ENCODE measurements around the gene LMNTD2. TPM values are rescaled to one million over a fixed set of nuclear protein-coding genes. Genes with fewer than 3 reads are reported as not detected.
A peak's percentile ranks its signal among the peaks of the same experiment; 100 is the strongest.

LMNTD2 gene
- polyA plus RNA-seq, 1 donor from 2014 or later = 0.61 TPM

GRCh38 chr11:578276-579035, 17.9 kb upstream of the LMNTD2 start:
- Histone ChIP-seq H2AFZ (ENCODE audit: low read depth, low read length) (no peak overlapping the region), H3K27ac (ENCODE audit: low read length) (no peak overlapping the region), H4K20me1 (ENCODE audit: insufficient read depth) (peaks cover 16% of the 10 kb centered on the region), H3K9ac (ENCODE audit: low read length) (peak overlapping the region; percentile 93), H3K4me3 (ENCODE audit: low read length) (peak overlapping the region; percentile 97), H3K9me3 (ENCODE audit: low read length) (no peaks in the 10 kb centered on the region), H3F3A (ENCODE audit: insufficient read depth, low read length, poor library complexity, severe bottlenecking) (no peaks in the 10 kb centered on the region), H3K9me2 (ENCODE audit: insufficient read depth, low read length) (no peaks in the 10 kb centered on the region), H3K27me3 (ENCODE audit: insufficient read depth, low read depth, low read length) (no peaks in the 10 kb centered on the region), H3K79me2 (replicated peaks; ENCODE audit: insufficient read depth, low read length) (peaks cover 39% of the 10 kb centered on the region), H3K36me3 (ENCODE audit: insufficient read depth, low read length) (no peaks in the 10 kb centered on the region), H3K4me2 (ENCODE audit: low read length) (no peak overlapping the region)
- TF ChIP-seq POLR2AphosphoS5 (IDR thresholded peaks at IDR 0.05) = no peak
- TF ChIP-seq MXI1 (conservative IDR thresholded peaks at IDR 0.05; ENCODE audit: poor library complexity, severe bottlenecking) = no peak
- TF ChIP-seq, protein P1, sequence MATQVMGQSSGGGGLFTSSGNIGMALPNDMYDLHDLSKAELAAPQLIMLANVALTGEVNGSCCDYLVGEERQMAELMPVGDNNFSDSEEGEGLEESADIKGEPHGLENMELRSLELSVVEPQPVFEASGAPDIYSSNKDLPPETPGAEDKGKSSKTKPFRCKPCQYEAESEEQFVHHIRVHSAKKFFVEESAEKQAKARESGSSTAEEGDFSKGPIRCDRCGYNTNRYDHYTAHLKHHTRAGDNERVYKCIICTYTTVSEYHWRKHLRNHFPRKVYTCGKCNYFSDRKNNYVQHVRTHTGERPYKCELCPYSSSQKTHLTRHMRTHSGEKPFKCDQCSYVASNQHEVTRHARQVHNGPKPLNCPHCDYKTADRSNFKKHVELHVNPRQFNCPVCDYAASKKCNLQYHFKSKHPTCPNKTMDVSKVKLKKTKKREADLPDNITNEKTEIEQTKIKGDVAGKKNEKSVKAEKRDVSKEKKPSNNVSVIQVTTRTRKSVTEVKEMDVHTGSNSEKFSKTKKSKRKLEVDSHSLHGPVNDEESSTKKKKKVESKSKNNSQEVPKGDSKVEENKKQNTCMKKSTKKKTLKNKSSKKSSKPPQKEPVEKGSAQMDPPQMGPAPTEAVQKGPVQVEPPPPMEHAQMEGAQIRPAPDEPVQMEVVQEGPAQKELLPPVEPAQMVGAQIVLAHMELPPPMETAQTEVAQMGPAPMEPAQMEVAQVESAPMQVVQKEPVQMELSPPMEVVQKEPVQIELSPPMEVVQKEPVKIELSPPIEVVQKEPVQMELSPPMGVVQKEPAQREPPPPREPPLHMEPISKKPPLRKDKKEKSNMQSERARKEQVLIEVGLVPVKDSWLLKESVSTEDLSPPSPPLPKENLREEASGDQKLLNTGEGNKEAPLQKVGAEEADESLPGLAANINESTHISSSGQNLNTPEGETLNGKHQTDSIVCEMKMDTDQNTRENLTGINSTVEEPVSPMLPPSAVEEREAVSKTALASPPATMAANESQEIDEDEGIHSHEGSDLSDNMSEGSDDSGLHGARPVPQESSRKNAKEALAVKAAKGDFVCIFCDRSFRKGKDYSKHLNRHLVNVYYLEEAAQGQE (IDR thresholded peaks at IDR 0.05; ENCODE audit: borderline replicate concordance) = no peak
- TF ChIP-seq SMC3 (conservative IDR thresholded peaks at IDR 0.05; ENCODE audit: poor library complexity) = no peak
- no peak for TF ChIP-seq CTCF (IDR thresholded peaks at IDR 0.05; ENCODE audit: poor library complexity, severe bottlenecking)
- TF ChIP-seq TAF1 (IDR thresholded peaks at IDR 0.05; ENCODE audit: low read depth) = no peak
- no peak for TF ChIP-seq EZH2 (IDR thresholded peaks at IDR 0.05; ENCODE audit: borderline replicate concordance, insufficient read depth, low read length, poor library complexity, severe bottlenecking)
- no peak for TF ChIP-seq RAD21 (conservative IDR thresholded peaks at IDR 0.05)
- no peak for TF ChIP-seq EP300 (conservative IDR thresholded peaks at IDR 0.05; ENCODE audit: poor library complexity, severe bottlenecking)

- Histone ChIP-seq H3K9me2 (ENCODE audit: insufficient read depth, low read length) (no peaks in the 10 kb centered on the region), H3K27me3 (ENCODE audit: insufficient read depth, low read depth, low read length) (no peaks in the 10 kb centered on the region), H3F3A (ENCODE audit: insufficient read depth, low read length, poor library complexity, severe bottlenecking) (no peaks in the 10 kb centered on the region), H3K9me3 (ENCODE audit: low read length) (no peaks in the 10 kb centered on the region), H3K4me2 (ENCODE audit: low read length) (peak overlapping the region; percentile 68), H4K20me1 (ENCODE audit: insufficient read depth) (peaks cover 16% of the 10 kb centered on the region), H3K4me3 (ENCODE audit: low read length) (peak overlapping the region; percentile 97), H2AFZ (ENCODE audit: low read depth, low read length) (no peak overlapping the region), H3K9ac (ENCODE audit: low read length) (peak overlapping the region; percentile 93), H3K27ac (ENCODE audit: low read length) (no peak overlapping the region), H3K79me2 (replicated peaks; ENCODE audit: insufficient read depth, low read length) (peaks cover 39% of the 10 kb centered on the region), H3K36me3 (ENCODE audit: insufficient read depth, low read length) (no peaks in the 10 kb centered on the region)
- TF ChIP-seq EP300 (conservative IDR thresholded peaks at IDR 0.05; ENCODE audit: poor library complexity, severe bottlenecking) = no peak
- no peak for TF ChIP-seq RAD21 (conservative IDR thresholded peaks at IDR 0.05)
- TF ChIP-seq, protein P1 (IDR thresholded peaks at IDR 0.05; ENCODE audit: borderline replicate concordance) = no peak
- TF ChIP-seq MXI1 (conservative IDR thresholded peaks at IDR 0.05; ENCODE audit: poor library complexity, severe bottlenecking) = no peak
- no peak for TF ChIP-seq TAF1 (IDR thresholded peaks at IDR 0.05; ENCODE audit: low read depth)
- no peak for TF ChIP-seq POLR2AphosphoS5 (IDR thresholded peaks at IDR 0.05)
- no peak for TF ChIP-seq SMC3 (conservative IDR thresholded peaks at IDR 0.05; ENCODE audit: poor library complexity)
These were observed 17.0 kb upstream of the LMNTD2 start for GRCh38 chr11:577611-577894.
